ENCODE data around the gene OPCML.

- TF ChIP-seq CTCF (IDR thresholded peaks at IDR 0.05) (no peak), POLR2A (IDR thresholded peaks at IDR 0.05) (no peak)
Observed at GRCh38 chr11:132792341-132793140, 739.8 kb downstream of the OPCML start.
